Activated CD4-positive, CD25-positive, alpha-beta regulatory T cell treated with anti-CD3 and anti-CD28 coated beads, Interleukin-2, amount 50 U/mL, for 24 hours (primary cell): Measurements from ENCODE around the gene PODN.

ENCODE experiments used
- ATAC-seq, 2 donors: fragments of 150-1000 bp; cut with Tn5 transposase; one replicate each; pipeline ENCODE4 v1.10.0; 2021; ENCODE audit warnings: mild to moderate bottlenecking in 1 of 2, moderate library complexity in 1 of 2

PODN gene

DNA sequence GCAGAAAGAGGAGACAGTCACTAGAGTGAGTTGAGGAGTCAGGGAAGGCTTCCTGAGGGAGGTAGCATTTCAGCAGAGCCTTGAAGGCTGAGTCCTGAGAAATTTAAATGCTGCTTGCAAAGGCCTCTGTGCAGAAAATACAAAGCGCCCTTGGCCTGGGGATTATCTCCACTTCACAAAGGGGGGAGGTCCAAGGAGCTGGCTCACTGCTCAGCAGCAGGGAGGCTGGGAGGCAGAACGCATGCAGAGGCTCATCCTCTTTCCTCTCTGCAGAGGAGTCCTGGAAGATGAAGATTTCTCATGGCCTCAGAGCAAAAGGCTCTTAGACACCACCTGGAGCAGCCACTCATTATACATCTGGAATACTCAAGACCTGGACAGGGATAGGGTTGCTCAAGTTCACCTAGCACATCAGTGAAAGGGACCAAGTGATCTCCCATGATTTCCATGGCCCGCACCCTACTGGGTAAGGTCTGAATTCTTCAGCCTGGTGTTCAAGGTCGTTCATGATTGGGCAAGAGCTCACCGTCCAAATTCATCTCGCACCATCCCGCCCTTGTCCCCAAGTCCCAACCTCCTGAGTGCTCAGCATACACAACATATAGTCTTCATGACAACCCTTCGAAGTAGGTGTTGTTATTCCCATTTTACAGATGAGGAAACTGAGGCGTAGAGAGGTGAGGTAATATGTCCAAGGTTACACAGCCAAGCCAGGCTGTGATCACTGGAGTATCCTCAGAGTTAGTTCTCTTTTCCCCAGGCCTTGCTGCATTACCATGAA lies 71.4 kb downstream of the PODN start:
- ATAC-seq: no peak

DNA sequence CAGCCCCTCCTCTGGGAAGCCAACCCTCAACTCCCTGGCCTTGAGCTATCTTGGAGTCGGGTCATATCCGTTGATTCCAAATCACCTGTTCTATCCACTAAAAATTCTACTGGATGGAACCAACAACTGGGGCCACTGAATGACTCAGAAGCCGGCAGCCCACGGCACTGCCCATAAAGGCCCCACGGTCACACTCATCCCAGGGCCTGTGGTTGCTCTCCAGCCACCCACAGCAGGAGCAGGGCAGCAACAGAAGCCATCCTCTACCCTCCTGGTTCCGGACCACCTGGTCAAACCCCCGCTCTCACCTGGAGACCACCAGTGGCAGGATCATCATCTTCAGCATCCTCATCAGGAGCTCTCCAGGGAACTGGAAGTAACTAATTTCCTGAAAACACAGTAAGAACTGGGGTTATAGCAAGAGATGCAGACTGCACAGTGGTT lies 72.1 kb downstream of the PODN start:
- no peak for ATAC-seq
